Measurements from ENCODE around the gene AK3. TPM values are rescaled to one million over a fixed set of nuclear protein-coding genes. Genes with fewer than 3 reads are reported as not detected.

AK3 gene
- total RNA-seq, 2 experiments from 2014 or later = 19.9 to 20.9 TPM

DNA sequence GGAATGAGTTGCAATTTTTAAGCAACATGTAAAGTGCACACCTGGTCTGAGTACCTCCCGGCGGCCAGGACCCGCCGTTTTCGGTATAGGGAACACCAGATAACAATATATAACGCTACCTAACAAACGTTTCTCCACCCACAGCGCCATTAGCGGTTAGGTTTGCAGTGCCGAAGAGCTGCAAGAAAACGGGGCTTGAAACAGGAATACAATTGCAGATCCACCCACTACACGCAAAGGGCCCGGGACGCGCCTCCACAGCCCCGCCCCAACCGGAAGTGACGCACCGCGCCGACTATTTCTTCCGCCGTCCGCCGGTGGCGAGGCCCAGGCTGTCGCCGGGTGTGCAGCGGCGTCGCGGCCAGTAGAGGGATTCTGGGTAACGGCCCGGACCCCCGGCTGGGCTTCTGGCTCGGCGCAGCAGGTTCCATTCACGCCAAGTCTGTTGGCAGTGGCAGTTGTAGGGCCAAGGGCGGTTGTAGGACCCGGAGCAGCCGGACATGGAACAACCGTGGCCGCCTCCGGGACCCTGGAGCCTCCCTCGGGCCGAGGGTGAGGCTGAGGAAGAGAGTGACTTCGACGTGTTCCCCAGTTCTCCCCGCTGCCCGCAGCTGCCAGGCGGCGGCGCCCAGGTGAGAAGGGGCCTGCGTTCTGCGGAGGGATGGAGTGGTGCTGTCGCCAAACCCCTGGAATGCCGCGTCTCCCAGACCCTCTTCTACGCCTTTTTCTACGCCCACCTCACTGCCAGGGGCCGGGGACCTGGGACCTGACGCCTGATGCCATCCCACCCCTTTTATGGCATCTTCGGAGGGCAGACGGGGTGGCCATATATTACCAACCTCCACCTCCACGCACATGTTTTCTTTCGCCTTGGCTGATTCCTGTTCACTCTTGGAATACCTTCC, 61.5 kb downstream of the AK3 start, which contains the start of gene CDC37L1:
CDC37L1 (plus strand) TSS at position 302 of the 905 bp plus-strand sequence; CDS start at position 501, 199 bp downstream.
- TF ChIP-seq CTCF (IDR thresholded peaks at IDR 0.05) = peak; percentile 74
- Histone ChIP-seq H3K27ac (ENCODE audit: low read depth in 1 of 2, low read length in 2 of 2) (peak within 1 kb of the TSS; percentile 95), H3K36me3 (ENCODE audit: insufficient read depth, low read length) (peaks cover 5% of the 10 kb centered on the region), H3K4me1 (ENCODE audit: insufficient read depth, low read length) (peaks cover 20% of the 10 kb centered on the region), H3K4me3 (ENCODE audit: low read length) (peak within 1 kb of the TSS; percentile 95), H3K27me3 (ENCODE audit: control insufficient read depth in 1 of 2, insufficient read depth in 2 of 2, low read length in 2 of 2) (no peaks in the 10 kb centered on the region), H3K9me3 (ENCODE audit: control insufficient read depth in 1 of 2, insufficient read depth in 1 of 2, low read length in 2 of 2) (no peaks in the 10 kb centered on the region)
- Mint-ChIP-seq H3K36me3 (ENCODE audit: low read depth) (peaks cover 12% of the 10 kb centered on the region), H3K27me3 (no peaks in the 10 kb centered on the region), H3K4me3 (no peak within 1 kb of the TSS), H3K9me3 (no peaks in the 10 kb centered on the region), H3K4me1 (ENCODE audit: low read depth) (peaks cover 17% of the 10 kb centered on the region), H3K27ac (no peak within 1 kb of the TSS)
- ATAC-seq (ENCODE audit: poor library complexity) = peak; percentile 82
- intact Hi-C loops (cut with DNase I, micrococcal nuclease) = loop anchor here (1.0 to 10.0 kb wide), 12 partner anchors 12 to 1837 kb away; partner anchors contain the start of genes RIC1 (in 2 of the 2), AK3 (in 1 of the 2), PLGRKT (in 1 of the 2) and PLPP6 (in 1 of the 2)
- ChIA-PET CTCF (interaction anchor here (0.7 to 1.5 kb wide), 8 partner anchors 12 to 1162 kb away, joined by 3 to 22 read pairs (median 4); partner anchors contain the start of genes PLPP6 and SPATA6L), POLR2A (interaction anchor here (0.6 to 1.4 kb wide), 28 partner anchors 9 to 1734 kb away, joined by 3 to 95 read pairs (median 4); partner anchors contain the start of genes AK3, CD274, PLPP6 and RCL1)
- DNase-seq = peak; percentile 97 to 100 (median 99)

- TF ChIP-seq CTCF (IDR thresholded peaks at IDR 0.05) = no peak
- peaks cover 7% of the 10 kb centered on the region for H3K36me3 Mint-ChIP-seq (ENCODE audit: low read depth)
- H3K27me3 Mint-ChIP-seq = no peaks in the 10 kb centered on the region
- peak overlapping the region; percentile 95 for H3K4me3 ChIP-seq (ENCODE audit: low read length)
- CTCF ChIA-PET = interaction anchor here (0.7 to 1.5 kb wide), 6 partner anchors 11 to 1163 kb away, joined by 3 to 22 read pairs (median 4); partner anchors contain the start of genes PLPP6 and SPATA6L
- no peak overlapping the region for H3K4me3 Mint-ChIP-seq
- ATAC-seq (ENCODE audit: poor library complexity) = peak; percentile 41
- no peak overlapping the region for H3K27ac Mint-ChIP-seq
- intact Hi-C loops (cut with DNase I, micrococcal nuclease) = loop anchor here (1.0 to 10.0 kb wide), 9 partner anchors 11 to 1836 kb away; partner anchors contain the start of genes PLGRKT (in 1 of the 2), PLPP6 (in 1 of the 2), PUM3 (in 1 of the 2) and RCL1 (in 1 of the 2)
- POLR2A ChIA-PET = interaction anchor here (0.7 to 1.4 kb wide), 23 partner anchors 8 to 1734 kb away, joined by 3 to 95 read pairs (median 5); partner anchors contain the start of genes AK3, CD274, PLPP6 and RCL1
- H3K9me3 Mint-ChIP-seq = no peaks in the 10 kb centered on the region
- no peaks in the 10 kb centered on the region for H3K27me3 ChIP-seq (ENCODE audit: control insufficient read depth in 1 of 2, insufficient read depth in 2 of 2, low read length in 2 of 2)
- DNase-seq = peak in 9 of 14 experiments; percentile 20 to 73 (median 42)
- H3K27ac ChIP-seq (ENCODE audit: low read depth in 1 of 2, low read length in 2 of 2) = peak overlapping the region; percentile 95
- peaks cover 5% of the 10 kb centered on the region for H3K36me3 ChIP-seq (ENCODE audit: insufficient read depth, low read length)
- peaks cover 20% of the 10 kb centered on the region for H3K4me1 ChIP-seq (ENCODE audit: insufficient read depth, low read length)
- no peaks in the 10 kb centered on the region for H3K9me3 ChIP-seq (ENCODE audit: control insufficient read depth in 1 of 2, insufficient read depth in 1 of 2, low read length in 2 of 2)
- H3K4me1 Mint-ChIP-seq (ENCODE audit: low read depth) = peaks cover 13% of the 10 kb centered on the region
Observed at GRCh38 chr9:4678679-4679267, 62.2 kb downstream of the AK3 start.

DNA sequence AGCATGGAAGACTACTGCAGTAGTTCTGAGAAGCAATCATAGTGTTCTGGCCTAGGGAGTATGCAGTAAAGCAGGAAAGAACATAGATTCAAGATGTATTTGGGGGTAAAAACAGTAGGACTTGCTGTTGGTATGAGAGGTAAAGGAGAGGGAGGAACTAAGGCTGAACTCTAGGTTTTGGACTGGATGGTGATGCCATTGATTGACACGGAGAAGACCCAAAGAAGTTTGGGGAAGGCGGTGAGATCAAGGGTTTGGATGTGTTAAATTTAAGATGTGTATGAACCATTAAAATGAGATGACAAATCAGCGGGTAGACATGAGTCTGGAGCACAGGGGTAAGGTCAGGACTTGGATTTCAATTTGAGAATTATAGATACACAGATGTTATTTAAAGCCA, 63.6 kb downstream of the AK3 start:
- H3K27ac Mint-ChIP-seq = no peak overlapping the region

More for the DNA sequence above, 63.6 kb downstream of the AK3 start:
- CTCF ChIA-PET = no interaction called here
- POLR2A ChIA-PET = interaction anchor here (1.0 to 1.9 kb wide), 4 partner anchors 9 to 63 kb away, joined by 4 to 13 read pairs (median 6); partner anchors contain the start of genes AK3 and SPATA6L
- TF ChIP-seq CTCF (IDR thresholded peaks at IDR 0.05) = no peak
- peaks cover 5% of the 10 kb centered on the region for H3K4me1 Mint-ChIP-seq (ENCODE audit: low read depth)
- no peak overlapping the region for H3K4me3 ChIP-seq (ENCODE audit: low read length)
- H3K9me3 Mint-ChIP-seq = no peaks in the 10 kb centered on the region
- no peaks in the 10 kb centered on the region for H3K36me3 Mint-ChIP-seq (ENCODE audit: low read depth)
- H3K36me3 ChIP-seq (ENCODE audit: insufficient read depth, low read length) = no peaks in the 10 kb centered on the region
- DNase-seq (no peak), ATAC-seq (ENCODE audit: poor library complexity) (no peak)
- peaks cover 17% of the 10 kb centered on the region for H3K4me1 ChIP-seq (ENCODE audit: insufficient read depth, low read length)
- no peaks in the 10 kb centered on the region for H3K27me3 ChIP-seq (ENCODE audit: control insufficient read depth in 1 of 2, insufficient read depth in 2 of 2, low read length in 2 of 2)
- intact Hi-C loops (cut with DNase I, micrococcal nuclease) = loop anchor here (5.0 to 10.0 kb wide), 6 partner anchors 115 to 1835 kb away; partner anchors contain the start of genes PLGRKT (in 1 of the 2), PUM3 (in 1 of the 2), RCL1 (in 1 of the 2) and RIC1 (in 1 of the 2)
- H3K27me3 Mint-ChIP-seq = no peaks in the 10 kb centered on the region
- H3K9me3 ChIP-seq (ENCODE audit: control insufficient read depth in 1 of 2, insufficient read depth in 1 of 2, low read length in 2 of 2) = no peaks in the 10 kb centered on the region
- H3K4me3 Mint-ChIP-seq = no peak overlapping the region
- no peak overlapping the region for H3K27ac ChIP-seq (ENCODE audit: low read depth in 1 of 2, low read length in 2 of 2)

Data from CD4-positive, alpha-beta T cell (primary cell).